ENCODE data around the gene KIF26A. TPM values are rescaled to one million over a fixed set of nuclear protein-coding genes. Genes with fewer than 3 reads are reported as not detected.

Gene KIF26A
- total RNA-seq, 1 experiment from 2014 or later, result 0.92 TPM

- H3K9me3 ChIP-seq, result no peaks in the 10 kb centered on the region
- no peaks in the 10 kb centered on the region for H3K36me3 ChIP-seq
- no peaks in the 10 kb centered on the region for H3K27me3 ChIP-seq
- no peak overlapping the region for H3K4me3 ChIP-seq
- DNase-seq, result no peak
These were observed 72.4 kb downstream of the KIF26A start for GRCh38 chr14:104210817-104211195.

- H3K4me3 ChIP-seq, result no peak overlapping the region
- no peaks in the 10 kb centered on the region for H3K9me3 ChIP-seq
- no peaks in the 10 kb centered on the region for H3K36me3 ChIP-seq
- H3K27me3 ChIP-seq, result no peaks in the 10 kb centered on the region
- DNase-seq, result no peak
These were observed 72.8 kb downstream of the KIF26A start for GRCh38 chr14:104211215-104211614.

GRCh38 chr14:104211741-104212140, 73.4 kb downstream of the KIF26A start:
- Histone ChIP-seq H3K36me3 (no peaks in the 10 kb centered on the region), H3K4me3 (no peak overlapping the region), H3K9me3 (no peaks in the 10 kb centered on the region), H3K27me3 (no peaks in the 10 kb centered on the region)
- DNase-seq, result no peak

- Histone ChIP-seq H3K36me3 (no peaks in the 10 kb centered on the region), H3K9me3 (no peaks in the 10 kb centered on the region), H3K27me3 (no peaks in the 10 kb centered on the region), H3K4me3 (no peak overlapping the region)
- no peak for DNase-seq
These were observed 74.1 kb downstream of the KIF26A start for GRCh38 chr14:104212206-104213095.

- DNase-seq, result no peak
- Histone ChIP-seq H3K27me3 (no peaks in the 10 kb centered on the region), H3K9me3 (no peaks in the 10 kb centered on the region), H3K4me3 (no peak overlapping the region), H3K36me3 (no peaks in the 10 kb centered on the region)
These were observed 75.1 kb downstream of the KIF26A start for GRCh38 chr14:104213301-104214034.

- Histone ChIP-seq H3K27me3 (no peaks in the 10 kb centered on the region), H3K9me3 (no peaks in the 10 kb centered on the region), H3K36me3 (no peaks in the 10 kb centered on the region), H3K4me3 (no peak overlapping the region)
- no peak for DNase-seq
These were observed 76.2 kb downstream of the KIF26A start for GRCh38 chr14:104214431-104215218.

- DNase-seq, result no peak
- no peaks in the 10 kb centered on the region for H3K36me3 ChIP-seq
- H3K9me3 ChIP-seq, result no peaks in the 10 kb centered on the region
- H3K27me3 ChIP-seq, result no peaks in the 10 kb centered on the region
- H3K4me3 ChIP-seq, result no peak overlapping the region
These were observed 77.4 kb downstream of the KIF26A start for GRCh38 chr14:104215706-104216334.

- Histone ChIP-seq H3K4me3 (no peak overlapping the region), H3K36me3 (no peaks in the 10 kb centered on the region), H3K27me3 (no peaks in the 10 kb centered on the region), H3K9me3 (no peaks in the 10 kb centered on the region)
- DNase-seq, result no peak
These were observed 78.1 kb downstream of the KIF26A start for GRCh38 chr14:104216457-104216856.

GRCh38 chr14:104217486-104218360, 79.3 kb downstream of the KIF26A start:
- H3K4me3 ChIP-seq, result no peak overlapping the region
- no peaks in the 10 kb centered on the region for H3K9me3 ChIP-seq
- H3K36me3 ChIP-seq, result no peaks in the 10 kb centered on the region
- no peaks in the 10 kb centered on the region for H3K27me3 ChIP-seq
- DNase-seq, result no peak

- H3K27me3 ChIP-seq, result no peaks in the 10 kb centered on the region
- DNase-seq, result no peak
- no peak overlapping the region for H3K4me3 ChIP-seq
- H3K9me3 ChIP-seq, result no peaks in the 10 kb centered on the region
- no peaks in the 10 kb centered on the region for H3K36me3 ChIP-seq
These were observed 80.2 kb downstream of the KIF26A start for GRCh38 chr14:104218361-104219180.

- no peak for DNase-seq
- no peaks in the 10 kb centered on the region for H3K9me3 ChIP-seq
These were observed 81.4 kb downstream of the KIF26A start for GRCh38 chr14:104219731-104220214.

GRCh38 chr14:104220215-104221070, 82.1 kb downstream of the KIF26A start:
- Histone ChIP-seq H3K27me3 (no peaks in the 10 kb centered on the region), H3K9me3 (no peaks in the 10 kb centered on the region), H3K4me3 (no peak overlapping the region), H3K36me3 (no peaks in the 10 kb centered on the region)
- no peak for DNase-seq

More at GRCh38 chr14:104219731-104220214, 81.4 kb downstream of the KIF26A start:
- Histone ChIP-seq H3K4me3 (no peak overlapping the region), H3K36me3 (no peaks in the 10 kb centered on the region), H3K27me3 (no peaks in the 10 kb centered on the region)

GRCh38 chr14:104221071-104221625, 82.8 kb downstream of the KIF26A start:
- H3K36me3 ChIP-seq, result no peaks in the 10 kb centered on the region
- no peak for DNase-seq
- H3K4me3 ChIP-seq, result no peak overlapping the region
- H3K9me3 ChIP-seq, result no peaks in the 10 kb centered on the region
- no peaks in the 10 kb centered on the region for H3K27me3 ChIP-seq

All from MG63 (cell line).